Epithelial cell of esophagus (primary cell): ENCODE measurements around the gene LYVE1.

Source experiments
- DNase-seq: peaks from one replicate; pipeline ENCODE4 v3.0.0; 2010; ENCODE audit warnings: low read depth
- H3K4me3 ChIP-seq: 2 replicates; pipeline ENCODE4 v1.5.1; 2011; ENCODE audit warnings: mild to moderate bottlenecking, low read length, control low read depth
- CTCF ChIP-seq: IDR thresholded peaks from 2 replicates; pipeline ENCODE4 v1.5.1; 2011; ENCODE audit warnings: low read depth, mild to moderate bottlenecking, low read length, control low read depth, inconsistent platforms; ENCODE audit not compliant: insufficient read depth; ENCODE audit errors: missing control alignments

Gene LYVE1

GRCh38 chr11:10528121-10528520 is 40.3 kb downstream of the LYVE1 start:
- no peak for DNase-seq
- H3K4me3 ChIP-seq = no peak overlapping the region
- TF ChIP-seq CTCF = no peak

DNA sequence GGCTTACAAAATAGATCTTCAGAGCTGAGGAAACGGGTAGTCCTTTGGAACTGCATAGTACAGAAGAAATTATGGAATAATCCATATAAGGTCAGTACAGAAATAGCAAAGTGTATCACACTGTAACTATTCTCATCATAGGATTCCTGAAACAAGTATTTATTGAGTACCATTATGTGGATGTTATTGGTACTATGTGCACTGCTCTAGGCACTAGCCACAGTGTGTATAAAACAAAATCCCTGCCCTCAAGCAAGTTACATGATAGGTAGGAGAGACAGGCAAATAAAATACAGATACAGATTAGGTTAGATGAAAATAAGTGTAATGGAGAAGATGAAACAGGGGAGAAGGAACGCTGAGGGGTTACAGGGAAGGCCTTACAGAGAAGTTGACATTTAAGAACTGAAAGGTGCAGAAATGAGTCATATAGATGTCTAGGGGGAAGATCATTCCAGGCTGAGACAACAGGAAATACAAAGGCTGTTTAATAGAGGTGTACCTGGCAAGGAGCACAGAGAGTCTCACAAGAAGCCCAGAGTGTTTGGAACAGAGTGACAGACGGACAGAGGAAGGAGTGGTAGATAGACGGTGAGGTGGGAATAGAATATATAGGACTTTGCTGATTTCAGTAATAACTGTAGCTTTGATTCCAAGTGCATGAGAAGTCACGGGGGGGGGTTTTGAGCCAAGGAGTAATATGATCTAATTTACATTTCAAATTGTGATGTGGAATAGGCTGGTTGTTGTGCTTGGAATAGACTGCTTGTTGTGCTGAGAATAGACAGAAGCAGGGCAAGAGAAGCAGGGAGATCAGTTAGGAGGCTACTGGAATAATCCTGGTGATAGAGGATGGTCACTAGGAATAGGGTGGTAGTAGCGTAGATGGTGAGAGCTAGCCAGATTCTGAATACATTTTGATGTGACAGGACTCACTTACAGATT is 41.2 kb downstream of the LYVE1 start:
- no peak for TF ChIP-seq CTCF
- DNase-seq = peak; percentile 82
- H3K4me3 ChIP-seq = no peak overlapping the region

GRCh38 chr11:10524471-10524870 is 44.0 kb downstream of the LYVE1 start:
- TF ChIP-seq CTCF = no peak
- no peak for DNase-seq

GRCh38 chr11:10522921-10523320 is 45.5 kb downstream of the LYVE1 start:
- H3K4me3 ChIP-seq = no peak overlapping the region
- TF ChIP-seq CTCF = no peak
- DNase-seq = peak; percentile 46

More at GRCh38 chr11:10524471-10524870, 44.0 kb downstream of the LYVE1 start:
- no peak overlapping the region for H3K4me3 ChIP-seq

DNA sequence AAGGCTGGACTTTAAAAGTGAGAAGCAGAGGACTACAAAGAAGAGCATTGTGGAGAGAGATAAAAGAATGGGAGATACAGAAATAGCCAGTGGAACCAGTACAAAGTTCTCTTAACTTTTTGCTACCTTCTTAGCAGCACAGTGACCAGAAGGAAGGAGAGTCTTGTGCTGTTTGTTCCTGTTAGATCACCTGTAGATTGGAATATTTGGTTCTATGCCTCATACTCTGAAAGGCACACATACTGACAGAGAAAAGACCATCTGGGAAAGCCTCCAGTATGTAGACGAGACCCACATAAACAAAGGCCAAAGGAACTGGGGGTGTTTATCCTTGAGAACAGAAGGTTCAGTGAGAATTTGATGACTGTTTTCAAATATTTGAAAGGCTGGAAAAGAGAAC is 46.2 kb downstream of the LYVE1 start:
- H3K4me3 ChIP-seq = no peak overlapping the region
- no peak for TF ChIP-seq CTCF
- no peak for DNase-seq

DNA sequence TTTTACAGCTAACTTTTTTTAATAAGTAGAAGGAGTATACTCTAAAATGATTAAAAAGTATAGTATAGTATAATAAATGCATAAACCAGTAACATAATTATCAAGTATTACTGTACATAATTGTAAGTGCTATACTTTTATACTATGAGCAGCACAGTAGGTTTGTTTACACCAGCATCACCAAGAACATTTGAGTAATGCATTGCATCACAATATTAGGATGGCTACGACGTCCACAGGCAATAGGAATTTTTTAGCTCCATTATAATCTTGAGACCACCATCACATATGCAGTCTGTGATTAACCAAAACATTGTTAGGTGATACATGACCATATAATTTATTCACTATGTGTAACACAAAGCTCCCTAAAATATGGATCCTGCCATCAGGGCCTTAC is 47.9 kb downstream of the LYVE1 start:
- DNase-seq = no peak
- TF ChIP-seq CTCF = no peak
- H3K4me3 ChIP-seq = no peak overlapping the region

- peak; percentile 72 for DNase-seq
- TF ChIP-seq CTCF = no peak
- no peak overlapping the region for H3K4me3 ChIP-seq
Measured at GRCh38 chr11:10519630-10520029, 48.8 kb downstream of the LYVE1 start.
